K562 (cell line): Measurements from ENCODE around the gene NOTO. TPM values are rescaled to one million over a fixed set of nuclear protein-coding genes. Genes with fewer than 3 reads are reported as not detected.

Experiments
- ATAC-seq: fragments of 200-7000 bp; cut with Tn5 transposase; 3 replicates; pipeline ENCODE4 v1.9.1; 2020; ENCODE audit warnings: moderate library complexity
- BruUV-seq: library from RNA; stranded (reverse); fragments of 400-500 nt; replicated peaks from 2 replicates; lab custom pipeline; 2021; lab: Mats Ljungman, UMichigan
- CTCF ChIA-PET: fragments of 300-600 bp; formaldehyde crosslinking; extraction: SDS; loops from one replicate; lab custom pipeline; 2021; ENCODE audit warnings: low intra/inter-chr PET ratio; lab: Yijun Ruan, JAX
- POLR2A ChIA-PET: fragments of 300-600, 350-650 bp; sonication (Branson Sonifier 250); formaldehyde crosslinking; extraction: SDS; loops from one replicate; lab custom pipeline; 2021; ENCODE audit warnings: antibody characterized with exemption, inconsistent platforms; lab: Yijun Ruan, JAX
- DNase-seq, 4 experiments: peaks; one replicate each; pipeline versions ENCODE4 v3.0.0 to v3.0.0-alpha.2; 2011 to 2018; ENCODE audit warnings: low spot score in 3 of 4, mixed read lengths in 3 of 4; ENCODE audit errors: extremely low read depth in 1 of 4
- FAIRE-seq: peaks from 2 replicates; lab custom pipeline; 2011; peaks lifted over from hg19 to GRCh38; lab: Jason Lieb, UNC
- H2AFZ ChIP-seq: 2 replicates; pipeline ENCODE4 v1.6.0; 2011; ENCODE audit warnings: low read depth, low read length, control low read depth, inconsistent platforms
- H3K27ac ChIP-seq: fragments of 200-600 bp; 3 replicates; pipeline ENCODE4 v1.8.0; 2011; ENCODE audit warnings: low read depth, mild to moderate bottlenecking, control low read depth, inconsistent platforms, low read length, moderate library complexity, mixed read lengths; ENCODE audit errors: extremely low read depth
- H3K27me3 ChIP-seq, 2 experiments: fragments of 300-600 bp in 1 of 2; 2 replicates in 1 of 2; 3 replicates in 1 of 2; pipeline versions ENCODE4 v1.6.0 to v1.8.0; 2011; ENCODE audit warnings: inconsistent platforms in 2 of 2, low read length in 2 of 2, mild to moderate bottlenecking in 1 of 2, mixed read lengths in 1 of 2, moderate library complexity in 1 of 2; ENCODE audit not compliant: control insufficient read depth in 2 of 2, insufficient read depth in 2 of 2
- H3K36me3 ChIP-seq: fragments of 300-600 bp; 3 replicates; pipeline ENCODE4 v1.8.0; 2011; ENCODE audit warnings: mild to moderate bottlenecking, low read length, inconsistent platforms; ENCODE audit not compliant: control insufficient read depth, insufficient read depth
- H3K4me1 ChIP-seq, 2 experiments: fragments of 200-600 bp in 1 of 2; replicated peaks in 1 of 2; 2 replicates in 1 of 2; 3 replicates in 1 of 2; pipeline versions ENCODE4 v1.5.1 to v1.8.0; 2011; ENCODE audit warnings: inconsistent platforms in 2 of 2, low read length in 2 of 2, mild to moderate bottlenecking in 1 of 2, mixed read lengths in 1 of 2, moderate library complexity in 1 of 2; ENCODE audit not compliant: control insufficient read depth in 2 of 2, insufficient read depth in 2 of 2
- H3K4me2 ChIP-seq: 2 replicates; pipeline ENCODE4 v1.6.1; 2011; ENCODE audit warnings: low read length, control low read depth, inconsistent platforms, mixed read lengths; ENCODE audit not compliant: insufficient read depth
- H3K4me3 ChIP-seq: fragments of 200-600 bp; sonication (generic), shearing (Covaris generic); 2 replicates; pipeline ENCODE4 v1.5.1; 2016; ENCODE audit warnings: control low read depth, inconsistent platforms
- H3K79me2 ChIP-seq: fragments of 200-600 bp; 3 replicates; pipeline ENCODE4 v1.8.0; 2011; ENCODE audit warnings: low read length, inconsistent platforms; ENCODE audit not compliant: control insufficient read depth, insufficient read depth
- H3K9ac ChIP-seq, 2 experiments: 2 replicates each; pipeline versions ENCODE4 v1.6.0 to v1.6.1; 2011; ENCODE audit warnings: low read depth in 2 of 2, low read length in 2 of 2, control low read depth in 1 of 2, inconsistent platforms in 1 of 2, mild to moderate bottlenecking in 1 of 2, mixed read lengths in 1 of 2; ENCODE audit not compliant: insufficient read depth in 1 of 2
- H3K9me1 ChIP-seq: one replicate; pipeline ENCODE4 v1.6.0; 2011; ENCODE audit warnings: inconsistent platforms, mild to moderate bottlenecking, low read length, moderate library complexity; ENCODE audit not compliant: control insufficient read depth, insufficient read depth
- H3K9me3 ChIP-seq: replicated peaks from 2 replicates; pipeline ENCODE4 v1.5.1; 2011; ENCODE audit warnings: low read depth, low read length, inconsistent platforms; ENCODE audit not compliant: control insufficient read depth, insufficient read depth
- H4K20me1 ChIP-seq: replicated peaks from 2 replicates; pipeline ENCODE4 v1.6.1; 2011; ENCODE audit warnings: low read length, inconsistent platforms, mixed read lengths; ENCODE audit not compliant: control insufficient read depth, insufficient read depth
- ETV6 ChIP-seq, 3 experiments: fragments of 150-350 bp in 1 of 3; sonication (generic) in 1 of 3; formaldehyde crosslinking in 1 of 3; IDR thresholded peaks; 2 replicates each; pipeline versions ENCODE4 v1.6.1 to v1.8.0; 2014 to 2022; ENCODE audit warnings: borderline replicate concordance in 2 of 3, low read depth in 2 of 3, antibody characterized with exemption in 1 of 3, low read length in 1 of 3, mild to moderate bottlenecking in 1 of 3, missing genetic modification reagents in 1 of 3
- MCM7 ChIP-seq, 2 experiments: fragments of 450-650 bp; IDR thresholded peaks; 2 replicates each; pipeline ENCODE4 v1.6.1; 2016 to 2018
- WGBS: fragments of 100-300 bp; shearing (Covaris generic); methylation state at CpG from one replicate; pipeline ENCODE4 v1.1.6; 2016; ENCODE audit warnings: low coverage, mixed read lengths; ENCODE audit not compliant: insufficient coverage; ENCODE audit errors: missing lambda C conversion rate; 5-methylcytosine and 5-hydroxymethylcytosine counted together
- in situ Hi-C: fragments of 300-500 bp; cut with MboI; formaldehyde crosslinking; loops from 4 replicates; pipeline ENCODE4 v1.15.0; 2018; ENCODE audit warnings: inconsistent platforms, mixed read lengths
- intact Hi-C: fragments of 100-400 bp; cut with micrococcal nuclease; formaldehyde crosslinking; loops from 2 replicates; pipeline ENCODE4 v1.14.2; 2022
- polyA plus RNA-seq, 8 experiments: library from polyadenylated mRNA; depleted of rRNA in 4 of 8; stranded (reverse) in 5 of 8; unstranded in 3 of 8; fragments of >200 nt; fragmentation: Nextera tagmentation in 2 of 8; fragmentation: Illumina TruSeq in 1 of 8; extraction: Ambion mirVana in 2 of 8; extraction: Trizol in 1 of 8; gene quantifications; 2 replicates each; pipeline versions ENCODE4 v1.2.1 to v1.2.3, GENCODE V29; 2011 to 2014; ENCODE audit warnings: inconsistent platforms in 1 of 8, missing spikeins in 1 of 8
- total RNA-seq, 7 experiments: library from RNA; depleted of rRNA in 6 of 7; stranded (reverse); fragments of >200 nt in 6 of 7; fragmentation: Illumina TruSeq in 2 of 7; extraction: Trizol in 2 of 7; gene quantifications; 2 replicates each; pipeline versions ENCODE4 v1.2.1 to v1.2.3, GENCODE V29; 2011 to 2021; ENCODE audit warnings: low replicate concordance in 1 of 7

NOTO gene
- total and polyA plus RNA-seq, 9 of the 15 experiments (the other 6 are each of a cell fraction or from before 2014, with no cell fraction given), result not detected

- Histone ChIP-seq H3K4me1 (peaks cover 0 to 14% of the 10 kb centered on the region in 2 experiments; a peak in 2 of 5 replicates), H2AFZ (no peak overlapping the region), H3K9me1 (no peaks in the 10 kb centered on the region), H3K9ac (no peak overlapping the region), H3K9me3 (no peaks in the 10 kb centered on the region; the same call in 1 of the 2 replicates), H4K20me1 (no peaks in the 10 kb centered on the region), H3K27ac (no peak overlapping the region), H3K4me2 (no peak overlapping the region), H3K4me3 (no peak overlapping the region), H3K79me2 (no peaks in the 10 kb centered on the region), H3K27me3 (peaks cover 4 to 32% of the 10 kb centered on the region in 2 experiments; a peak in 2 of 5 replicates), H3K36me3 (no peaks in the 10 kb centered on the region)
- ChIA-PET POLR2A (no interaction called here), CTCF (no interaction called here)
- BruUV-seq, result no TSS peak
- in situ Hi-C loops, result no loop called here
- DNase-seq (no peak), FAIRE-seq (no peak), ATAC-seq (no peak)
- 60% methylated on average over 28 of the region's 44 CpGs for WGBS
- TF ChIP-seq MCM7 (IDR thresholded peaks at IDR 0.05), result no peak
- intact Hi-C loops, result no loop called here
These were observed 794 bp downstream of the NOTO start for GRCh38 chr2:73203055-73203681.

GRCh38 chr2:73205611-73206010, 3.2 kb downstream of the NOTO start:
- H3K79me2 ChIP-seq, result no peaks in the 10 kb centered on the region
- no peaks in the 10 kb centered on the region for H3K9me1 ChIP-seq
- no peaks in the 10 kb centered on the region for H4K20me1 ChIP-seq
- ATAC-seq (no peak), DNase-seq (no peak), FAIRE-seq (no peak)
- no peaks in the 10 kb centered on the region; the same call in 1 of the 2 replicates for H3K9me3 ChIP-seq
- ChIA-PET CTCF (no interaction called here), POLR2A (interaction anchor here (0.6 kb wide), 1 partner anchor 481 kb away, joined by 4 read pairs; no protein-coding TSS in a partner anchor)
- H3K4me3 ChIP-seq, result no peak overlapping the region
- WGBS, result 30% methylated on average over 6 of the region's 6 CpGs
- H3K9ac ChIP-seq, result no peak overlapping the region
- BruUV-seq, result no TSS peak
- H3K4me1 ChIP-seq, result peaks cover 9 to 14% of the 10 kb centered on the region in 2 experiments; a peak in 4 of 5 replicates
- no peaks in the 10 kb centered on the region for H3K36me3 ChIP-seq
- H3K27me3 ChIP-seq, result peaks cover 2 to 26% of the 10 kb centered on the region in 2 experiments; a peak in 2 of 5 replicates
- in situ Hi-C loops (no loop called here), intact Hi-C loops (no loop called here)
- no peak overlapping the region for H2AFZ ChIP-seq
- no peak overlapping the region for H3K4me2 ChIP-seq
- no peak overlapping the region for H3K27ac ChIP-seq
- TF ChIP-seq ETV6 (IDR thresholded peaks at IDR 0.05; ENCODE audit: borderline replicate concordance in 1 of 2, low read depth in 2 of 2, low read length in 1 of 2) (no peak), ETV6 (CRISPR knock-in tag; IDR thresholded peaks at IDR 0.05; ENCODE audit: borderline replicate concordance) (no peak)
- TF ChIP-seq, all 486 proteins: peak for 0
